ENCODE results near the gene NME5. TPM values are rescaled to one million over a fixed set of nuclear protein-coding genes. Genes with fewer than 3 reads are reported as not detected.

The NME5 gene
- total and polyA plus RNA-seq, 2 of the 4 experiments (the other 2 are of a cell fraction): 0.17 to 0.18 TPM

DNA sequence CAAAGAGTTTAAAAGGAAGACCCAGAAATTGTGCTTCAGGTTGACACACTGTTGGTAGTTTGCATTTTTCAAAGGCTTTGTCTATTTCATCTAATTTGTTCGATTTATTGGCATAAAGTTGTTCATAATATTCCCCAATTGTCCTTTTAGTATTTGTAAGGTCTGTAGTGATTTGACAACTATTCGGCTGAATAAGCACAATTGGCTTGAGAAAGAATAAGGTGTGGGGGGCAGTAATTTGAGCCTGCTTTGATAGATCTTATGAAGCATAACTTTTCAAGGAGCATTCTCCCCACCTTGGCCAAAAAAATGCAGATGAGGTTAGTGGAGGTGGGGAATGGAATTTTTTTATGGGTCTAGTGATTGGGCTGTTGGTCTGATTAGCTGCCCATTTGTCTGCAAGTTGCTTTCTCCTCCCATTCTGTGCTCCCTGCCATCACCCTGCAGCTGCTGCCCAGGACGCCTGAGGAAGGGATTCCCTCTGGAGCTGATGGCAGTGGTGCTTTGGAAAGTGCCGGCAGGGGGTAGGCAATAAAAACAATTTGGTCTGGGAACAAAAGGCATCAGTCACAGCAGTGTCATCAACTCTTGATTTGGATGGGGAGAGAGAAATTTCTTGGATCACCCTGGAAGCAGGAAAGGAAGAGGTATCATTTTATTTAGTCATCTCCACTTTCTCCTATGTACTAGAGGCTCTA lies 28.8 kb downstream of the NME5 start:
- no TSS peak for BruUV-seq (replicated peaks)
- DNase-seq (no peak), ATAC-seq (ENCODE audit: low read depth) (no peak)
- Histone ChIP-seq H3K27me3 (ENCODE audit: control insufficient read depth, insufficient read depth, low read length) (peaks cover 4% of the 10 kb centered on the region), H2BK120ac (ENCODE audit: low read depth, low read length) (no peak overlapping the region), H3K9ac (ENCODE audit: low read depth, low read length) (no peak overlapping the region), H3K27ac (ENCODE audit: insufficient read depth, low read length) (no peak overlapping the region), H3K18ac (ENCODE audit: low read depth, low read length) (no peak overlapping the region), H2AFZ (replicated peaks; ENCODE audit: low read length, poor library complexity) (no peak overlapping the region), H2AK5ac (ENCODE audit: low read depth, low read length) (no peak overlapping the region), H3K14ac (replicated peaks; ENCODE audit: low read depth, low read length) (no peak overlapping the region), H3K56ac (ENCODE audit: extremely low read depth, insufficient read depth, low read length) (no peak overlapping the region), H2BK20ac (ENCODE audit: low read depth, low read length) (no peak overlapping the region), H3K79me1 (ENCODE audit: low read depth in 1 of 2, low read length in 2 of 2) (no peaks in the 10 kb centered on the region), H2BK15ac (ENCODE audit: low read depth, low read length) (no peak overlapping the region), H3K9me1 (ENCODE audit: insufficient read depth, low read length) (no peaks in the 10 kb centered on the region), H3K23ac (ENCODE audit: low read depth, low read length) (no peak overlapping the region), H3K4me1 (ENCODE audit: control insufficient read depth, insufficient read depth, low read length) (no peaks in the 10 kb centered on the region), H2AK9ac (replicated peaks; ENCODE audit: low read depth, low read length, poor library complexity) (no peak overlapping the region), H3K4me3 (ENCODE audit: insufficient read depth, low read depth, low read length) (no peak overlapping the region), H4K8ac (ENCODE audit: low read depth in 2 of 2, low read length in 2 of 2) (no peak overlapping the region), H2BK5ac (ENCODE audit: low read depth, low read length, poor library complexity, severe bottlenecking) (no peak overlapping the region), H3K4me2 (ENCODE audit: low read depth, low read length) (no peak overlapping the region), H4K5ac (ENCODE audit: low read depth, low read length) (no peak overlapping the region), H3K4ac (ENCODE audit: low read depth, low read length) (no peak overlapping the region), H4K20me1 (ENCODE audit: insufficient read depth, low read length) (no peaks in the 10 kb centered on the region), H3K9me3 (ENCODE audit: control insufficient read depth, insufficient read depth, low read length) (no peaks in the 10 kb centered on the region), H3K36me3 (ENCODE audit: control insufficient read depth, insufficient read depth, low read length) (no peaks in the 10 kb centered on the region), H4K91ac (ENCODE audit: insufficient read depth, low read depth, low read length) (no peak overlapping the region)
- TF ChIP-seq NFE2L2 (IDR thresholded peaks at IDR 0.05; ENCODE audit: low read depth, low read length) (no peak), RAD21 (IDR thresholded peaks at IDR 0.05; ENCODE audit: low read length) (no peak), MXI1 (IDR thresholded peaks at IDR 0.05; ENCODE audit: borderline replicate concordance, low read depth, low read length) (no peak), CEBPB (IDR thresholded peaks at IDR 0.05; ENCODE audit: low read depth, low read length) (no peak), FOS (IDR thresholded peaks at IDR 0.05; ENCODE audit: low read depth, low read length) (no peak), BHLHE40 (IDR thresholded peaks at IDR 0.05; ENCODE audit: low read depth, low read length) (no peak), POLR2A (IDR thresholded peaks at IDR 0.05; ENCODE audit: low read depth, low read length) (no peak), SMC3 (IDR thresholded peaks at IDR 0.05; ENCODE audit: low read depth, low read length) (no peak), ELK1 (IDR thresholded peaks at IDR 0.05; ENCODE audit: borderline replicate concordance, low read depth, low read length) (no peak), MAFK (IDR thresholded peaks at IDR 0.05; ENCODE audit: low read depth, low read length) (no peak), CHD1 (IDR thresholded peaks at IDR 0.05; ENCODE audit: low read depth, low read length) (no peak), RCOR1 (IDR thresholded peaks at IDR 0.05; ENCODE audit: insufficient replicate concordance, low read length) (no peak), MAZ (IDR thresholded peaks at IDR 0.05; ENCODE audit: borderline replicate concordance, low read depth, low read length) (no peak), CTCF (conservative IDR thresholded peaks at IDR 0.05; ENCODE audit: low read depth, low read length) (no peak), RFX5 (IDR thresholded peaks at IDR 0.05; ENCODE audit: low read depth, low read length) (no peak)
- TF ChIP-seq, protein P1, sequence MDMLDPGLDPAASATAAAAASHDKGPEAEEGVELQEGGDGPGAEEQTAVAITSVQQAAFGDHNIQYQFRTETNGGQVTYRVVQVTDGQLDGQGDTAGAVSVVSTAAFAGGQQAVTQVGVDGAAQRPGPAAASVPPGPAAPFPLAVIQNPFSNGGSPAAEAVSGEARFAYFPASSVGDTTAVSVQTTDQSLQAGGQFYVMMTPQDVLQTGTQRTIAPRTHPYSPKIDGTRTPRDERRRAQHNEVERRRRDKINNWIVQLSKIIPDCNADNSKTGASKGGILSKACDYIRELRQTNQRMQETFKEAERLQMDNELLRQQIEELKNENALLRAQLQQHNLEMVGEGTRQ (IDR thresholded peaks at IDR 0.05; ENCODE audit: low read depth, low read length): no peak
- in situ Hi-C loops (cut with MboI; ENCODE audit: low sequenced_read_pairs): no loop called here
- dilution Hi-C loops (cut with HindIII; ENCODE audit: low sequenced_read_pairs, unreplicated experiment): no loop called here
- intact Hi-C loops (cut with micrococcal nuclease): no loop called here
- POLR2A ChIA-PET (ENCODE audit: unreplicated experiment): no interaction called here
- WGBS, 2 experiments (ENCODE audit: extremely low coverage in 2 of 2, insufficient read length in 1 of 2): no CpG with 5 or more reads among the region's 4 CpGs
- CTCF ChIA-PET: interaction anchor here (1.1 kb wide), 1 partner anchor 21 kb away, joined by 3 read pairs; no protein-coding TSS in a partner anchor
